Heart left ventricle (tissue), 16 donors: ENCODE measurements around the gene NPR1. TPM values are rescaled to one million over a fixed set of nuclear protein-coding genes. Genes with fewer than 3 reads are reported as not detected.
"Not testable (repeated sequence)": the region's sequence is repeated elsewhere in the genome, so short reads cannot be mapped to it uniquely, and the experiment has no call there.

ENCODE experiments used
- ATAC-seq, 4 donors: fragments of 200-7000 bp; cut with Tn5 transposase; one replicate each; pipeline ENCODE4 v1.9.1; 2020 to 2022; ENCODE audit warnings: moderate library complexity in 4 of 4, mild to moderate bottlenecking in 3 of 4, moderate number of reproducible peaks in 1 of 4
- DNase-seq, 5 donors: peaks; one replicate each; pipeline ENCODE4 v3.0.0-alpha.2; 2020
- H3K27ac ChIP-seq, 12 donors: fragments of 200-600 bp; sonication (generic) in 4 of 12; one replicate each; pipeline versions ENCODE4 v1.5.0 to v1.8.0; 2016 to 2022; ENCODE audit warnings: mild to moderate bottlenecking in 2 of 12
- H3K27me3 ChIP-seq, 9 donors: fragments of 200-600 bp; sonication (generic) in 2 of 9; one replicate each; pipeline versions ENCODE4 v1.5.1 to v1.8.0; 2016 to 2022; ENCODE audit warnings: mild to moderate bottlenecking in 3 of 9
- H3K36me3 ChIP-seq, 9 donors: fragments of 200-600 bp; sonication (generic) in 2 of 9; one replicate each; pipeline versions ENCODE4 v1.5.0 to v1.8.0; 2018 to 2022; ENCODE audit warnings: mild to moderate bottlenecking in 2 of 9
- H3K4me1 ChIP-seq, 12 donors: fragments of 200-600 bp; sonication (generic) in 4 of 12; one replicate each; pipeline versions ENCODE4 v1.5.0 to v1.8.0; 2016 to 2022; ENCODE audit warnings: mild to moderate bottlenecking in 3 of 12
- H3K4me3 ChIP-seq, 12 donors: fragments of 200-600 bp; sonication (generic) in 4 of 12; one replicate each; pipeline versions ENCODE4 v1.5.0 to v1.8.0; 2017 to 2022; ENCODE audit warnings: mild to moderate bottlenecking in 9 of 12, moderate library complexity in 4 of 12
- H3K9me3 ChIP-seq, 12 donors: fragments of 200-600 bp; sonication (generic) in 4 of 12; one replicate each; pipeline versions ENCODE4 v1.5.0 to v1.8.0; 2016 to 2022; ENCODE audit warnings: mild to moderate bottlenecking in 1 of 12
- CTCF ChIP-seq, 12 donors: fragments of 200-600 bp; sonication (generic) in 4 of 12; IDR thresholded peaks; one replicate each; pipeline versions ENCODE4 v1.5.0 to v1.8.0; 2018 to 2022; ENCODE audit warnings: antibody characterized with exemption in 12 of 12, mild to moderate bottlenecking in 5 of 12
- POLR2A ChIP-seq, 2 donors: fragments of 450-650 bp; IDR thresholded peaks; one replicate each; pipeline ENCODE4 v1.6.1; 2017; ENCODE audit warnings: antibody characterized with exemption in 2 of 2, mild to moderate bottlenecking in 2 of 2, moderate library complexity in 2 of 2
- WGBS, 4 donors: extraction: QIAGEN DNeasy Blood & Tissue Kit in 2 of 4; methylation state at CpG; one replicate each; pipeline versions ENCODE4 v1.1.5 to v1.1.7; 2013 to 2018; 5-methylcytosine and 5-hydroxymethylcytosine counted together
- intact Hi-C, 10 donors: fragments of 100-400 bp; cut with DNase I; formaldehyde crosslinking; loops; one replicate each; pipeline versions ENCODE4 v1.11.1 to v1.14.2; 2022
- polyA plus RNA-seq, 2 donors: library from polyadenylated mRNA; stranded (reverse); fragments of 200-250 nt; gene quantifications; one replicate each; pipeline ENCODE4 v1.2.3, GENCODE V29; 2013
- total RNA-seq, 9 donors: library from RNA; depleted of rRNA in 2 of 9; stranded (reverse); fragments of >200 nt in 2 of 9; fragmentation: NEBNext Ultra II Directional in 3 of 9; extraction: Animal tissue kit (Norgen Biotek cat#: 25700) in 3 of 9; gene quantifications; one replicate each; pipeline versions ENCODE4 v1.1.0 to v1.2.4, GENCODE V29; 2016 to 2023
- donor health status: ischemic (EF 13 %, LVEDD 7.1; RV severe dilation, severe dysfunction).
- donor health status: healthy with polysubstance abuse.
- donor health status: DM: no; HTN: yes; CAD: no.
- donor health status: DM: no; HTN: no; CAD: no.
- donor health status: ischemic (EF 25% LVEDD 6.9; RV normal size, moderate dysfunction).
- donor health status: ischemic (EF 25% LVEDD 5.7; RV mildly dilated, moderate dysfunction).
- donor health status: healthy.
- donor health status: DM: yes; HTN: yes; CAD: no.
- donor health status: ischemic (EF 35%, LVEDD 5.7; RV mildly dilated, moderate dysfunction).
- donor health status: nonischemic (EF 11% LVEDD 7.7; RV severe dilation, severe dysfunction).
- donor health status: DM: yes; HTN: yes; CAD: no.
- donor health status: PGD.
- donor health status: ischemic (EF 29% LVEDD 5.4; RV normal size, mild dysfunction).
- donor health status: nonischemic (EF 23%, LVEDD 6.1; RV moderate dilation, normal function).

The NPR1 gene
- total and polyA plus RNA-seq, 11 donors, result 7.1 to 26.9 (median 12.2) TPM

- WGBS, 4 donors, result 11 to 18% (median 15%) methylated on average over 28 of the region's 28 CpGs
- H3K9me3 ChIP-seq, H3K27me3 ChIP-seq: not testable (repeated sequence)
- ATAC-seq (peak in 3 of 4 donors; percentile 37 to 49 (median 47)), DNase-seq (peak in 3 of 5 donors; percentile 48 to 72 (median 49))
- Histone ChIP-seq H3K4me1 (peaks cover 6 to 26% (median 14%) of the 10 kb centered on the region in 12 donors), H3K36me3 (peaks cover 5 to 30% (median 27%) of the 10 kb centered on the region in 9 donors), H3K27ac (peak overlapping the region; percentile 6 to 90 (median 79)), H3K4me3 (peak overlapping the region; percentile 27 to 92 (median 76))
- intact Hi-C loops, result loop anchor here in 8 of 10 donors (2.0 to 10.0 kb wide), 9 partner anchors 39 to 316 kb away; partner anchors contain the start of genes CHTOP (in 3 of the 8), RAB13 (in 3 of the 8), GATAD2B (in 1 of the 8) and S100A1 (in 1 of the 8)
- TF ChIP-seq CTCF (IDR thresholded peaks at IDR 0.05), result peak in 2 of 12 donors; percentile 9 to 30
Observed at GRCh38 chr1:153671628-153672353, 6.7 kb upstream of the NPR1 start.

- Histone ChIP-seq H3K27ac (no peak overlapping the region), H3K27me3 (peaks cover 0 to 8% (median 2%) of the 10 kb centered on the region in 9 donors), H3K9me3 (no peaks in the 10 kb centered on the region), H3K36me3 (peaks cover 2 to 13% (median 10%) of the 10 kb centered on the region in 9 donors), H3K4me1 (peaks cover 6 to 36% (median 23%) of the 10 kb centered on the region in 12 donors), H3K4me3 (no peak overlapping the region)
- TF ChIP-seq POLR2A (IDR thresholded peaks at IDR 0.05) (no peak), CTCF (IDR thresholded peaks at IDR 0.05) (no peak)
- DNase-seq (no peak), ATAC-seq (no peak)
- intact Hi-C loops, result loop anchor here in 6 of 10 donors (5.0 to 10.0 kb wide), 6 partner anchors 41 to 314 kb away; partner anchors contain the start of genes CHTOP (in 3 of the 6), RAB13 (in 3 of the 6) and GATAD2B (in 1 of the 6)
- 93 to 100% (median 97%) methylated on average over 2 of the region's 2 CpGs for WGBS, 4 donors
Observed at GRCh38 chr1:153673511-153673910, 5.0 kb upstream of the NPR1 start.

GRCh38 chr1:153677718-153678518, 570 bp upstream of the NPR1 start:
- DNase-seq (peak in 4 of 5 donors; percentile 50 to 71 (median 52)), ATAC-seq (peak; percentile 44 to 78 (median 67))
- Histone ChIP-seq H3K27ac (peak overlapping the region in 11 of 12 donors; percentile 3 to 83 (median 68)), H3K9me3 (no peaks in the 10 kb centered on the region), H3K4me3 (peak overlapping the region; percentile 35 to 76 (median 60)), H3K36me3 (peaks cover 0 to 15% (median 0%) of the 10 kb centered on the region in 9 donors), H3K4me1 (peaks cover 0 to 26% (median 19%) of the 10 kb centered on the region in 12 donors), H3K27me3 (peaks cover 0 to 28% (median 7%) of the 10 kb centered on the region in 9 donors)
- TF ChIP-seq CTCF (IDR thresholded peaks at IDR 0.05), result peak; percentile 82 to 96 (median 93)
- TF ChIP-seq POLR2A (IDR thresholded peaks at IDR 0.05), result no peak
- intact Hi-C loops, result loop anchor here (1.0 to 10.0 kb wide), 18 partner anchors 49 to 309 kb away; partner anchors contain the start of genes RAB13 (in 8 of the 10), INTS3 (in 2 of the 10), CREB3L4 (in 1 of the 10) and DENND4B (in 1 of the 10)
- 2 to 3% (median 3%) methylated on average over 27 to 29 of the region's 29 CpGs for WGBS, 4 donors
